Nephron progenitor cell (in vitro differentiated cells): ENCODE data around the gene WSB1.

Experiments
- DNase-seq: peaks from one replicate; pipeline ENCODE4 v3.0.0; 2021
- H3K27ac Mint-ChIP-seq: 2 replicates; pipeline ENCODE4 v1.8.0; 2021; ENCODE audit warnings: mild to moderate bottlenecking, moderate library complexity, mixed read lengths
- H3K27me3 Mint-ChIP-seq: 2 replicates; pipeline ENCODE4 v1.8.0; 2021; ENCODE audit warnings: mild to moderate bottlenecking, low read depth, mixed read lengths; ENCODE audit not compliant: poor library complexity
- H3K36me3 Mint-ChIP-seq: 2 replicates; pipeline ENCODE4 v1.8.0; 2021; ENCODE audit warnings: low read depth, mixed read lengths
- H3K4me1 Mint-ChIP-seq: 2 replicates; pipeline ENCODE4 v1.8.0; 2021; ENCODE audit warnings: mixed read lengths
- H3K4me3 Mint-ChIP-seq: 2 replicates; pipeline ENCODE4 v1.8.0; 2021; ENCODE audit warnings: mild to moderate bottlenecking, moderate library complexity, mixed read lengths
- H3K9me3 Mint-ChIP-seq: 2 replicates; pipeline ENCODE4 v1.8.0; 2021; ENCODE audit warnings: mild to moderate bottlenecking, moderate library complexity, mixed read lengths
- TF ChIP-seq, protein P1 (sequence below): fragments of 200-600 bp; sonication (generic); IDR thresholded peaks from 2 replicates; pipeline ENCODE4 v1.5.0; 2021; ENCODE audit warnings: antibody characterized with exemption

WSB1 gene

DNA sequence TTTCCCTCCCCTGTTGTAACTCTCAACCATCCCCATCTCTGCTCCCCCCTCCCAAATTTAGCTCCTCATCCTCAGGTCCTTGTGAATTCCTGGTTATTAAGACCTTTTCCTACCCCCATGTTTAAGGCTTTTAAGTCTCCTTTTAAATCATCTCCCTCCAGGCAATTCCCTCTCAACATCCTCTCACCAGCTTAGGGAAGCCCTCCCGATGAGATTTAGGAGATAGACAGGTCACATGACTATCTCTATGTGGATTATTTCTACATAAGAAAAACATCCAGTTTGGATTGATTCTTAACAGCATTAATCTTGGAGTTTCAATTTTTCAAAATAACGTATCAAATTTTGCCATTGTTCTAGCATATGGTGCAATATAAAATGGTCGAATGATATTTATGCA, 12.5 kb upstream of the WSB1 start:
- Mint-ChIP-seq H3K36me3 (no peaks in the 10 kb centered on the region), H3K9me3 (no peaks in the 10 kb centered on the region), H3K4me1 (peaks cover 5% of the 10 kb centered on the region), H3K4me3 (no peak overlapping the region), H3K27ac (no peak overlapping the region), H3K27me3 (peaks cover 7% of the 10 kb centered on the region)
- no peak for DNase-seq
- TF ChIP-seq, protein P1, sequence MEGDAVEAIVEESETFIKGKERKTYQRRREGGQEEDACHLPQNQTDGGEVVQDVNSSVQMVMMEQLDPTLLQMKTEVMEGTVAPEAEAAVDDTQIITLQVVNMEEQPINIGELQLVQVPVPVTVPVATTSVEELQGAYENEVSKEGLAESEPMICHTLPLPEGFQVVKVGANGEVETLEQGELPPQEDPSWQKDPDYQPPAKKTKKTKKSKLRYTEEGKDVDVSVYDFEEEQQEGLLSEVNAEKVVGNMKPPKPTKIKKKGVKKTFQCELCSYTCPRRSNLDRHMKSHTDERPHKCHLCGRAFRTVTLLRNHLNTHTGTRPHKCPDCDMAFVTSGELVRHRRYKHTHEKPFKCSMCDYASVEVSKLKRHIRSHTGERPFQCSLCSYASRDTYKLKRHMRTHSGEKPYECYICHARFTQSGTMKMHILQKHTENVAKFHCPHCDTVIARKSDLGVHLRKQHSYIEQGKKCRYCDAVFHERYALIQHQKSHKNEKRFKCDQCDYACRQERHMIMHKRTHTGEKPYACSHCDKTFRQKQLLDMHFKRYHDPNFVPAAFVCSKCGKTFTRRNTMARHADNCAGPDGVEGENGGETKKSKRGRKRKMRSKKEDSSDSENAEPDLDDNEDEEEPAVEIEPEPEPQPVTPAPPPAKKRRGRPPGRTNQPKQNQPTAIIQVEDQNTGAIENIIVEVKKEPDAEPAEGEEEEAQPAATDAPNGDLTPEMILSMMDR, result no peak

DNA sequence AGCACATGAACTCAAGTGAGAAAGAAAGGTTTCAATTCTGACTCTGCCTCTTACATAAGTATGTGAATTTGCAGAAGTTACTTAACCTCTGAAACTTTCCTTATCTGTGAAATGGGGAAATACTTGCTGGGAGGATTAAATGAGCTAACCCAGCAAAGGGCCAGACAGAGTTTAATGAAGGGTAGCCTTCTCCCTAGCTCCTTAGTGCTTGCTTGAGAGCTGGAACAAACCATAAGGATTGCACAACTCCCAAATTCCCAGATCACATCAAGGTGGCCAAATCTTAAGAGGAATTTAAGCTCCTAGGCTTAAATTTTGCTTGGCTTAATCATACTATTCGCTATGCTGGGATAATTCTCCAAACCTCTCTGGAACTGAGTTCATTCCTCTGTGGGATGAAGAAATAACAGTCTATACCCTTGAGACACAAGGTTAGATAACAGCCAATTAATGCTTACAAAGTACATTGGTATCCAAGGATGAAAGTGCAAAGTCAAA, 11.8 kb upstream of the WSB1 start:
- no peak overlapping the region for H3K27ac Mint-ChIP-seq
- peaks cover 7% of the 10 kb centered on the region for H3K27me3 Mint-ChIP-seq
- no peak for DNase-seq
- TF ChIP-seq, protein P1, result no peak
- no peaks in the 10 kb centered on the region for H3K36me3 Mint-ChIP-seq
- H3K4me1 Mint-ChIP-seq, result no peaks in the 10 kb centered on the region
- no peaks in the 10 kb centered on the region for H3K9me3 Mint-ChIP-seq
- no peak overlapping the region for H3K4me3 Mint-ChIP-seq

DNA sequence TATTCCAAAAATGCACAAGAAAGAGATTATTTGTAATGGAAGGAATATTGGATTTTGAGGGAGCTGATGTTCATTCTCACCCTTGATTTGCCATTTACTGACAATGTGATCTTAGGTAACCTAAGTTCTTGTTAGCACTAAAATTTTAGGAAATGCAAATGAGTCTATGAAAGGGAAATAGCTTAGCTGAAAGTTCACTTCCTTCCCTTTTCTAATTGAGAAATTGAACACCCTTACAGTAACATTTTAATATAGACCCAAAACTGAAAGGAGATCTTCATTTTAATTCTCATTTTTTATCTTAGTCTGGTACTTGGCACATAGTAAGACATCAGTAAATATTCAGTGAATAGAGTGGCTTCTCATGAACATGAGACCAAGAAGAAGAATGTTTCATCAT, 10.9 kb upstream of the WSB1 start:
- no peaks in the 10 kb centered on the region for H3K9me3 Mint-ChIP-seq
- H3K27me3 Mint-ChIP-seq, result peaks cover 7% of the 10 kb centered on the region
- no peaks in the 10 kb centered on the region for H3K4me1 Mint-ChIP-seq
- no peak for DNase-seq
- H3K27ac Mint-ChIP-seq, result no peak overlapping the region
- no peaks in the 10 kb centered on the region for H3K36me3 Mint-ChIP-seq
- no peak overlapping the region for H3K4me3 Mint-ChIP-seq
- TF ChIP-seq, protein P1, result no peak

DNA sequence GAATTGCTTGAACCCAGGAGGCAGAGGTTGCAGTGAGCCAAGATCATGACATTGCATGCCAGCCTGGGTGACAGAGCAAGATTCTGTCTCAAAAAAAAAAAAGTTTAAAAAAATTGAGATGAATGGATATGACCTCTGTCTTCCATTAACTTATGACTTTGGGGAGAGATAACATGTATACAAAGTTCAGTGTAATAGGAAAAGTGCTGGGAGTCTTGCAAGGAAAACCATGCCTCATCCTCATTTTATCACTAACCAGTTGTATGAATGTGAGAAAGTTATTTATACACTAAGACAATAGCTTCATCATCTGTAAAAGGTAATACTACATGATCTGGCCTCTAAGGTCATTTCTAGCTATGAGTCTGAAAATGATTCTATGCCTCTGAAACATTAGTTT, 10.2 kb upstream of the WSB1 start:
- TF ChIP-seq, protein P1, result no peak
- Mint-ChIP-seq H3K36me3 (no peaks in the 10 kb centered on the region), H3K4me3 (no peak overlapping the region), H3K27ac (no peak overlapping the region), H3K4me1 (no peaks in the 10 kb centered on the region), H3K9me3 (no peaks in the 10 kb centered on the region), H3K27me3 (peaks cover 7% of the 10 kb centered on the region)
- no peak for DNase-seq

DNA sequence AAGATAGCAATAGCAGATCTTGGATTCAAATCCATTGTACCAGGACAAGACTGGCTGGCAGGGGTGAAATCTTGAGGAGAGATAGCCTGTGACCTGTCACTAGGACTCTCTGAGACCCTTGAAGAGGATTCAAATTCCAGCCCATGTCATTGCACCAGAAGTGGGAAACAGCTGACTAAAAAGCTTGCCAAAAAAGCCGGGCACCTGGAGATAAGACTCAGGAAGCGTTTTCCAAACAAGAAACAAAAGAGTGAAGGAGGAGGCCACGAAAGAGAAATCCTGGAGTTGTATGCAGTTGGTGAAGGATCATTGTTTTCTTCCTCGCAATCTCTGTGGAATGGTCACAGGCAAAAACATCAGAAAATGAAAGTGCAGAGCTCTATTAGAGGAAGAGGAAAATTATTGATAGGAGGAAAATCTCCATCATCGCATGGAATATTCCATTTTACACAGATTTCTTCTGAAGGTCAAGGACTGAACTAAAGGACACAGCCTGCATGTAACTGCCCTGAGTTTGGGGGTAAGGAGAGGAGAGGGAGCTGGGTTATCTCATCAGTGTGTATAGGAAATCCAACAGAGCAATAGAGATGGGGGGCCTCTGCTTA, 9.0 kb upstream of the WSB1 start:
- Mint-ChIP-seq H3K36me3 (no peaks in the 10 kb centered on the region), H3K4me3 (no peak overlapping the region), H3K9me3 (no peaks in the 10 kb centered on the region), H3K27me3 (peaks cover 7% of the 10 kb centered on the region), H3K27ac (no peak overlapping the region), H3K4me1 (no peaks in the 10 kb centered on the region)
- TF ChIP-seq, protein P1, result no peak
- DNase-seq, result no peak

DNA sequence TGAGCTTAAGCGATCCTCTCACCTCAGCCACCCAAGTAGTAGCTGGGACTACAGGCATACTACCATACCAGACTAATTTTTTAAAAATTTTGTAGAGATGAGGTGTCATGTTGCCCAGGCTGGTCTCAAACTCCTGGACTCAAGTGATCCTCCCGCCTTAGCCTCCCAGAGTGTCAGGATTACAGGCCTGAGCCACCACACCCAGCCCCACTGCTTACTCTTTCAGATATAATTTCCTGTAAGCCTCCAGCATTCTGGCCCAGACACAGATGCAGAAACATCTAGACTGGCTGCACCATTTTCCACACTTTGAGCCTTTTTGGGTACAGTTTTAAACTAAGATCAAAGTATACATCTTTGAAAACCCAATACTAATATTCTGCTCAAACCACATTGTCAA, 8.4 kb upstream of the WSB1 start:
- no peaks in the 10 kb centered on the region for H3K36me3 Mint-ChIP-seq
- H3K4me3 Mint-ChIP-seq, result no peak overlapping the region
- no peaks in the 10 kb centered on the region for H3K9me3 Mint-ChIP-seq
- H3K27ac Mint-ChIP-seq, result no peak overlapping the region
- no peaks in the 10 kb centered on the region for H3K4me1 Mint-ChIP-seq
- H3K27me3 Mint-ChIP-seq, result peaks cover 7% of the 10 kb centered on the region
- no peak for DNase-seq
- TF ChIP-seq, protein P1, result no peak
